Astrocyte (in vitro differentiated cells and primary cell): Measurements from ENCODE around the gene HOXD13. TPM values are rescaled to one million over a fixed set of nuclear protein-coding genes. Genes with fewer than 3 reads are reported as not detected.

Source experiments
- DNase-seq: peaks from one replicate; pipeline ENCODE4 v3.0.0-alpha.2; 2010; ENCODE audit warnings: low read depth
- FAIRE-seq: peaks from 2 replicates; lab custom pipeline; 2011; peaks lifted over from hg19 to GRCh38; lab: Jason Lieb, UNC
- H2AFZ ChIP-seq: 2 replicates; pipeline ENCODE4 v1.6.0; 2012; ENCODE audit warnings: low read depth, low read length, inconsistent platforms
- H3K27ac ChIP-seq: 2 replicates; pipeline ENCODE4 v1.5.1; 2011; ENCODE audit warnings: low read depth, low read length, inconsistent platforms
- H3K27me3 ChIP-seq: 2 replicates; pipeline ENCODE4 v1.6.0; 2011; ENCODE audit warnings: low read length, inconsistent platforms; ENCODE audit not compliant: insufficient read depth
- H3K36me3 ChIP-seq: 2 replicates; pipeline ENCODE4 v1.5.1; 2011; ENCODE audit warnings: low read length, inconsistent platforms; ENCODE audit not compliant: insufficient read depth
- H3K4me1 ChIP-seq: 2 replicates; pipeline ENCODE4 v1.5.1; 2011; ENCODE audit warnings: low read length, inconsistent platforms; ENCODE audit not compliant: insufficient read depth
- H3K4me2 ChIP-seq: 2 replicates; pipeline ENCODE4 v1.6.0; 2012; ENCODE audit warnings: low read length, inconsistent platforms
- H3K4me3 ChIP-seq: 2 replicates; pipeline ENCODE4 v1.5.1; 2011; ENCODE audit warnings: low read depth, mild to moderate bottlenecking, low read length, inconsistent platforms; ENCODE audit not compliant: insufficient read depth
- H3K79me2 ChIP-seq: 2 replicates; pipeline ENCODE4 v1.6.0; 2012; ENCODE audit warnings: mild to moderate bottlenecking, low read length, inconsistent platforms; ENCODE audit not compliant: insufficient read depth
- H3K9ac ChIP-seq: 2 replicates; pipeline ENCODE4 v1.6.0; 2012; ENCODE audit warnings: mild to moderate bottlenecking, low read length, inconsistent platforms
- H3K9me3 ChIP-seq: 2 replicates; pipeline ENCODE4 v1.5.1; 2012; ENCODE audit warnings: low read depth, mild to moderate bottlenecking, low read length, inconsistent platforms; ENCODE audit not compliant: insufficient read depth
- H4K20me1 ChIP-seq: 2 replicates; pipeline ENCODE4 v1.6.0; 2012; ENCODE audit warnings: low read length, inconsistent platforms; ENCODE audit not compliant: insufficient read depth
- H3K27ac Mint-ChIP-seq: one replicate; pipeline ENCODE4 v1.8.0; 2021; ENCODE audit warnings: mild to moderate bottlenecking, mixed read lengths; ENCODE audit not compliant: unreplicated experiment
- H3K27me3 Mint-ChIP-seq: one replicate; pipeline ENCODE4 v1.8.0; 2021; ENCODE audit warnings: low read depth, mixed read lengths; ENCODE audit not compliant: unreplicated experiment
- H3K36me3 Mint-ChIP-seq: one replicate; pipeline ENCODE4 v1.8.0; 2021; ENCODE audit warnings: low read depth, mixed read lengths; ENCODE audit not compliant: unreplicated experiment
- H3K4me1 Mint-ChIP-seq: one replicate; pipeline ENCODE4 v1.8.0; 2021; ENCODE audit warnings: low read depth, mixed read lengths; ENCODE audit not compliant: unreplicated experiment
- H3K4me3 Mint-ChIP-seq: one replicate; pipeline ENCODE4 v1.8.0; 2021; ENCODE audit warnings: mild to moderate bottlenecking, moderate library complexity, mixed read lengths; ENCODE audit not compliant: unreplicated experiment
- H3K9me3 Mint-ChIP-seq: one replicate; pipeline ENCODE4 v1.8.0; 2021; ENCODE audit warnings: mild to moderate bottlenecking, mixed read lengths; ENCODE audit not compliant: unreplicated experiment
- CTCF ChIP-seq: IDR thresholded peaks from 2 replicates; pipeline ENCODE4 v1.5.1; 2011; ENCODE audit warnings: low read depth, mild to moderate bottlenecking, inconsistent platforms, low read length, moderate library complexity; ENCODE audit not compliant: insufficient read depth
- EZH2 ChIP-seq: IDR thresholded peaks from 2 replicates; pipeline ENCODE4 v1.6.1; 2012; ENCODE audit warnings: mild to moderate bottlenecking, low read length, inconsistent platforms; ENCODE audit not compliant: insufficient read depth
- total RNA-seq: library from RNA; stranded (reverse); gene quantifications from 2 replicates; pipeline ENCODE4 v1.2.1, GENCODE V29; 2021

Gene HOXD13
- total RNA-seq, 1 donor from 2014 or later: not detected

GRCh38 chr2:176130957-176131847 lies 38.7 kb downstream of the HOXD13 start:
- no peak overlapping the region for H3K4me3 ChIP-seq
- peak overlapping the region; percentile 68 for H3K27ac Mint-ChIP-seq
- no peak for DNase-seq
- H3K9me3 Mint-ChIP-seq: peaks cover 27% of the 10 kb centered on the region
- H3K27me3 ChIP-seq: peaks cover 90% of the 10 kb centered on the region
- peaks cover 3% of the 10 kb centered on the region for H3K4me1 Mint-ChIP-seq
- TF ChIP-seq CTCF: no peak
- peak; percentile 18 for TF ChIP-seq EZH2
- H2AFZ ChIP-seq: no peak overlapping the region
- no peaks in the 10 kb centered on the region for H3K79me2 ChIP-seq
- peak overlapping the region; percentile 72 for H3K4me2 ChIP-seq
- H3K4me1 ChIP-seq: no peaks in the 10 kb centered on the region
- H3K27ac ChIP-seq: no peak overlapping the region
- H3K27me3 Mint-ChIP-seq: peaks cover 83% of the 10 kb centered on the region
- H3K36me3 Mint-ChIP-seq: no peaks in the 10 kb centered on the region
- no peaks in the 10 kb centered on the region for H3K36me3 ChIP-seq
- no peak overlapping the region for H3K9ac ChIP-seq
- peak overlapping the region; percentile 17 for H3K4me3 Mint-ChIP-seq
- FAIRE-seq: no peak
- H3K9me3 ChIP-seq: no peaks in the 10 kb centered on the region
- no peaks in the 10 kb centered on the region for H4K20me1 ChIP-seq

GRCh38 chr2:176131848-176132158 lies 39.3 kb downstream of the HOXD13 start:
- no peak for TF ChIP-seq CTCF
- TF ChIP-seq EZH2: no peak
- peaks cover 90% of the 10 kb centered on the region for H3K27me3 ChIP-seq
- no peak overlapping the region for H3K27ac ChIP-seq

More at GRCh38 chr2:176131848-176132158, 39.3 kb downstream of the HOXD13 start:
- H3K36me3 ChIP-seq: no peaks in the 10 kb centered on the region
- H3K4me2 ChIP-seq: peak overlapping the region; percentile 80
- H4K20me1 ChIP-seq: no peaks in the 10 kb centered on the region
- Mint-ChIP-seq H3K27ac (no peak overlapping the region), H3K9me3 (peaks cover 27% of the 10 kb centered on the region), H3K27me3 (peaks cover 79% of the 10 kb centered on the region), H3K4me1 (peaks cover 3% of the 10 kb centered on the region), H3K4me3 (no peak overlapping the region), H3K36me3 (no peaks in the 10 kb centered on the region)
- no peaks in the 10 kb centered on the region for H3K79me2 ChIP-seq
- no peak for FAIRE-seq
- no peaks in the 10 kb centered on the region for H3K4me1 ChIP-seq
- H3K9me3 ChIP-seq: no peaks in the 10 kb centered on the region
- H3K9ac ChIP-seq: no peak overlapping the region
- no peak overlapping the region for H3K4me3 ChIP-seq
- no peak overlapping the region for H2AFZ ChIP-seq
- DNase-seq: no peak
